ENCODE results near the gene MGLL.
A peak's percentile ranks its signal among the peaks of the same experiment; 100 is the strongest.
"Not testable (repeated sequence)": the region's sequence is repeated elsewhere in the genome, so short reads cannot be mapped to it uniquely, and the experiment has no call there.

MGLL gene

GRCh38 chr3:127670761-127671522 is 151.4 kb downstream of the MGLL start:
- DNase-seq: no peak

DNA sequence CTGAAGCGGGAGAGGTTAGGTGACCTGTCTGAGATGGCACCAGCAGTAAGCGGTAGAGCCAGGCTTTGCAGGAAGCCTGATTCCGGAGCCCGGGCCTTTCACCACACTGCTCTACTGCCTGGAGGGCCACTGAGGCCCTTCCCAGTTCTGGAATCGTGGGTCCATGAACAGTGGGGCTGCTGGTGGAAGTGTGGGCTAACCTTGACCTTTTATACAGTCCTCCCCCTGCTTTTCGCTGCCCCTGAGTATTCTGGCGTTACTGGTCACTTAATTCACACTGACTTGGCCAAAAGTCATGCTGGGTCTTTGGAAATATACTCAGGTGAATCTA is 152.1 kb downstream of the MGLL start:
- no peak for DNase-seq

- no peak for DNase-seq
Measured at GRCh38 chr3:127669541-127670228, 152.6 kb downstream of the MGLL start.

- no peak for DNase-seq
Measured at GRCh38 chr3:127668906-127669305, 153.4 kb downstream of the MGLL start.

DNA sequence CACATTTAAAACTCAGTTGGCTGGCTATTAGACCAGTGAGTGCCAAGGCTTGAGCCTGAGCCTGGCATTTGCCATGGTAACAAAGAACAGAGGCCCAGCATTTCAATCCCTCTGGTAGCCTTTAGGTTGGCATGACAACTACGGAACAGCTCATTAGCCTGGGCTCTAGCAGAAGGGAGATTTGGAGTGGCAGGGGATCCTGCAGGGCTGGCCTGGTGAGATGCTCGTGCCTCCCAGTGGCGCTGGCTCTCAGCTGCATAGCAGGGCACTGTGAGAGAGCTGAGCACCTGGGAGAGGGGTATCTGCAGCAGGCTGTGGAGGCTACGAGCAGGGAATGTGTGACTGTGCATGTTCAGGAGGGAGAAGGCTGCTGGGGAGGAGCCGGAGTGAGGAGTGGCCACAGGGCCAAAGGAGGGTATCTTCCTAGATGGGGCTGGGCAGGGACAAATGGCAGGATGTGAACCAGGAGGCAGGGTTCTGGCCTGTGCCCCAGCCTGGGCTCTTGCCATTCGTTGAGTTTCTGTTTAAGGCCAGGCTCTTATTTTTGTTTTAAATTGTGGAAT is 155.1 kb downstream of the MGLL start:
- DNase-seq: no peak

- DNase-seq: no peak
Measured at GRCh38 chr3:127666676-127667075, 155.6 kb downstream of the MGLL start.

DNA sequence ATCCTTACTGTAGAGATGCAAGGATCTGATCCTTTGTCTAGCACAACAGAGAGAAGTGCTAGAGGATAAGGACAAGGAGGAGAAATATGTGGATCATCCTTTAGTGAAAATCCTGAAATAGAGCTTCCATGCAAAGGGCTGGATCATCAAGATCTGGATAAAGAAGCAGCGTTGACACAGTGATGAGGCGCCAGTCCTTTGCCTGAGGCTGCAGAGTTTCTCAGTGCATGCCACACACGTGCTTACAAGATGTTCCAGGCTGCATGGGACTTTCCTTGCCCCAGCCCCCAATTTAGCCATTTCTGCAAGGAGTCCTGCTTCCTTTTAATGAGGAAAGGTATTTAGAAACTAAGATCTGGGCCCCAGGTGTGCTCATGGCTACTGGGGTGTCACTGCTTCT is 156.7 kb downstream of the MGLL start:
- DNase-seq: no peak

DNA sequence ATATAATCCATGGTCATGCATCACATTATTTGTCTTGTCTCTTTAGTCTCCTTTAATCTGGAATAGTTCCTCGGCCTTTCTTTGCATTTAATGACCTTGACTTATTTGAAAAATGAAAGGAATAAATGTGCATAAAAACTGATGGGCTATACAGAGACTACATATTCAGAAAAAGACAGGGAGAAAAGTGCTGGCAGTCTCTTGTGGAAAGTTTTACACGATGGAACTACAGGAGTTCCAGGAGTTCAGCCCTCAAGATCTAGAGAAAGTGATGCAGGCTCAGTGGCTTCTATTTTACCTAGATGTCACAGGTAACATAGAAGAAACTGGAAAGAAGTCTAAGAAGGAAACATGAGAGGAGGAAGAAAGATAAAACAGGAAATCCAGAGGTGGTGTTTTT is 157.2 kb downstream of the MGLL start:
- DNase-seq: no peak

- no peak for DNase-seq
Measured at GRCh38 chr3:127663151-127663550, 159.2 kb downstream of the MGLL start.

DNA sequence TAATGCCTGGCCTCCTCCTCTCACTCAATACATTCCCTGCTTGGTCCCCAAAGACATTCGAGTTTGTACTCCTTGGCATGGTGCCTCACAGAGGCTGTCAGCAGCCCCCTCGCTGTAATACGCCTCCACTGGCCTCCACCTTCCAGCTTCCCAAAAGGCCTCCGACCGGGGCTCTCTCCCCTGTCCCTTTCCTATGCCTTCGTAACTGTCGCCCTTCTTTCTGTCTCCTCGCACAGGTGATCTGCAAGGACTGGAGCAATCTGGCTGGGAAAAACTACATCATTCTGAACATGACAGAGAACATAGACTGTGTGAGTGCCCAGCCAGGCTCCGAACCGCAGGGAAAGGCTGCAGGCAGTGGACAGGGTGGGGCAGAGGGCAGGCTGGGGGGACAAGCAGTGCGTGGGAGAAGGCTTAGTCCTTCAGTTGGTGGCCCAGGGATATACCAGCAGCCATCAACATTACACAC is 160.3 kb downstream of the MGLL start:
- DNase-seq: no peak

- no peak for DNase-seq
Measured at GRCh38 chr3:127661600-127661999, 160.7 kb downstream of the MGLL start.

- no peak for DNase-seq
Measured at GRCh38 chr3:127660621-127661251, 161.6 kb downstream of the MGLL start.

DNA sequence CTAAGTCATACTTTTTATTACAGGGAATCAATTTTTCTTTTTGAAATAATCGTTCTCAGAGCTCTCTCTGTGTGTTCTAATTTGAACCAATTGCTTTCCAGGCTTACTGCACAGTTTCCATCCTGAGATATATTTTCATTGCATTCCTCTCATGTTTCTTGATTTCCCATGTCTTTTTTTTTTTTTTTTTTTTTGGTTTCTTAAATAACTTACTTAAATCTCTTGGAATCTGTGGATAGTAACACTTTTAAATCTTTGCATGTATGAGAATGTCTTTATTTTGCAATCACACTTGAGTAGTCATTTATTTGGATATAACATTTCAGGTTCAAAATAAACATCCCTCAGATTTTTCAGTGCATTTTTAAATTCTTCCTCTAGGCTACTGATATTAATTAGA is 164.1 kb downstream of the MGLL start:
- no peak for DNase-seq

- DNase-seq: no peak
Measured at GRCh38 chr3:127656906-127657305, 165.4 kb downstream of the MGLL start.

- DNase-seq: no peak
Measured at GRCh38 chr3:127655641-127656040, 166.7 kb downstream of the MGLL start.

DNA sequence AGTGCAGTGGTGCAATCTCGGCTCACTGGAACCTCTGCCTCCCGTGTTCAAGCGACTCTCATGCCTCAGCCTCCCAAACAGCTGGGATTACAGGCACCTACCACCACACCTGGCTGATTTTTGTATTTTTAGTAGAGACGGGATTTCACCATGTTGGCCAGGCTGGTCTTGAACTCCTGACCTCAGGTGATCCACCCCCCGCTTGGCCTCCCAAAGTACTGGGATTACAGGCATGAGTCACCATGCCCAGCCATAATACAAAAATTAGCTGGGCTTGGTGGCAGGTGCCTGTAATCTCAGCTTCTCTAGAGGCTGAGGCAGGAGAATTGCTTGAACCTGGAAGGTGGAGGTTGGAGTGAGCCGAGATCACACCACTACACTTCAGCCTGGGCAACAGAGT is 167.3 kb downstream of the MGLL start:
- DNase-seq: not testable (repeated sequence)

DNA sequence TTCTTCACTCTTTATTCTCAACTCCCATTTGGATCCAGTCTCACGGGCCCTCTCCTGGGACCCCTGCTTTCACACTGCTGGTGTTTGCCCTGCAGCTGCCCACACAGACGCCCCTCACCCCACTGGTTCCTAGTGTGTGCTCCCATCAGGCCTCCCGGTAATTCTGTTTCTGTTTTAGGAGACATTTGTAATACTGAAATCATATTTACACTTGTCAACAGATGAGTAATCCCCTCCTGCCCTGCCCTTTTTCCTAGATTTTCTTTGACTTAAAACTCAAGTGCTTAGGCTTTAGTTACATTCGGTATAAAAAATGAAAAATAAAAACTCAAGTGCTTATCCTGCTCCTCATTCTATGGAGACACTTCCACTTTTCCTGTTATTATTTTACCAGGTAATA is 167.9 kb downstream of the MGLL start:
- DNase-seq: no peak

DNA sequence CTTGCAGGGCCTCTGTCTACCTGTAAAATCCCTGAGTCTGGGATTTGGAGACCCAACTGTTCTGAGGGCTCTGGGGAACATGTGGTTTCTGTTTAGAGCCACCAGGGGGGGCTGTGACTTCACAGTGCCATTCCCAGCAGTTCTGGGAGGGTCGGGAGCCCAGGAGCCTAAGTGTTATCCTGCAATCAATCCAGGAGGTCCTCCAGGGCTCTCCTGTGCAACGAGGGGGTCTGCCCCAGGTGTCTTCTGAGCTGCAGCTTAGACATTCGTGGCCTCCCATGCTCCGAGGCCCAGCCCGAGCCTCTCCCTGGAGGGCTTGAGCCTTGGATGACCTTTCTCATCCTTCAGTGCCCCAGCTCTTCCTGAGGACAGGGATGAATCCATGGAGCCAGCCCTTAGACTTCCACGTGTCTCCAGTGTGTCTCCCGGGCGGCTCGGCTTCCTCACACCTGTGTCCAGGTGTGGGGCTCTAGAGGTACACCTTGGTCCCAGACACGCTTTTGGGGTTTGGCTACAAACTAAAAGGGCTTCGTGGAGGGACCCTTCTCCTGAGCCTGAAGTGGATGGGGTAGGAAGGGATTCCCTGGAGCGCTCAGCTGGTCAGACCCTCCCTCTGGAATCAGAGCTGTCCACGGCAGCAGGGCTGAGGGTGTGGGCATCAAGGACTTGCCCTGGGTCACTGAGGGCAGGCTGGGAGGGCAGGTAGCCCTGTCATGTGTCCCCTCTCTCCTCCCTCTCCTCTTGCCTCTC is 169.9 kb downstream of the MGLL start:
- peak; percentile 45 for DNase-seq

DNA sequence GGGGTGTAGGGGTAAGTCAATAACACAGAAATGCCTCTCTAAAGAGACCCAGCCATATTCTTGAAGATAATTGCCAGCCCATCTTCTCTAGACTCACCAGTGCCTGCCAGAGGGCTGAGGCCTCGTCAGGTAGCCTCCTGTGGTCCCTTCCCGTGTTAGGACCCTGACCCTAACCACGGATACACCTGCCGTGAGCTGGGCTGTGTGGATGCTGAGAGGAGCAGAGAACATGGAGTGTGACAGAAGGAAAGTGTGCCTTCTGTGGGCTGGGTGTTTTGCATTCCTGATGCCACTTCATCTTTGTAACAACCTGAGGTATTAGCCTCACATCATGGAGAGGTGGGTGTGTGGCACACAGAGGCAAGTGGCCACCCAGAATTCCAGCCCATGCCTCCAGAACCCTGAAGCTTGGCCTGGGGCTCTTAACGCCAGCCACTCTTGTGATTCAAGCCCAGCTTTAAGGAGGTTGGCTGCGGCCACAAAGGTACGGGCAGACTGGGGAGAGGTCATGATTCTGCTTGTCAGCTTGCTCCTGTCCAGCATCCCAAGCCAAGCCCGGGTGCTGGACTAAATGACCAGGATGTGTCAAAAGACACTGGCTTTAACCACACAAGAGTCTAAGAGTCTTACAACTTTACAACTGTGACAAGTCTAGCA is 170.7 kb downstream of the MGLL start:
- no peak for DNase-seq

DNA sequence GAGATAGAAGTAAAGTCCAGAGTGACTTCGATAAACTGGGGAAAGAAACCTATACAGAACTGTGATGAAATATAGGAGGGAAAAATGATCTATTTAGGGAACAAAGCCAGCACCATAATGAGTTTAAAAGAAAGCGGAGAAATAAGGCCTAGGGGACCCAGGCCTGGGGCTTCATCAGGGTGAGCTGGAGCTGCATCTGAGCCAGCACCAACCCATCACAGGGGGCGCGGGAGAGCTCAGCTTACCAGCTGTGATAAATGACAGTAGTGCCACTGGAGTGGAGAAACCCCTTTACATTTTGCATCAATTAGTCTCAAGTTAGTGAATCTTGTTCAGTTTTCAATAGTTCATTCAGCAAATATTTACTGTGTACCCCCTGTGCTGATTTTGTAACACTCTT is 172.1 kb downstream of the MGLL start:
- DNase-seq: no peak

DNA sequence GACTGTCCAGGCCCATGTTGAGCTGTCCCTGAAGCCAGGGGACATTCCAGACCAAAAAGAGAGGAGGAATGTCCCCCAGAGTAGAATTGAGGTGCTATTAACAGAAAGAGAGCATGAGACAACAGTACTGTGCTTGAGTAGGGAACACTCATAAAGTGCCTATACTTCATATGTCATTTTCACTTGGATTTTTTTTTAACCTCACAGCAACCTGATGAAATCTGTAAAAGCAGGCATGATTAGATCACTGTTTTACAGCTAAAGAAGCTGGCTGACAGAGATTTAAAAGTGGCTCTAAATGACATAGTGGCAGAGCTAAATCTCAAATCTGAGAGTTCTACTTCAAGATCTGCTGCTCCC is 174.5 kb downstream of the MGLL start:
- DNase-seq: no peak

- no peak for DNase-seq
Measured at GRCh38 chr3:127647166-127647844, 175.0 kb downstream of the MGLL start.
